Stimulated activated CD4-positive, alpha-beta T cell treated with anti-CD3 and anti-CD28 coated beads, Interleukin-12 subunit alpha, Interleukin-12 subunit beta, amount 100 ng/mL, for 48 hours (primary cell): Measurements from ENCODE around the gene U2SURP.

Experiments used
- DNase-seq, 3 donors: peaks; one replicate each; pipeline ENCODE4 v3.0.0-alpha.2; 2020; ENCODE audit warnings: low read depth in 2 of 3, low spot score in 1 of 3

Gene U2SURP

DNA sequence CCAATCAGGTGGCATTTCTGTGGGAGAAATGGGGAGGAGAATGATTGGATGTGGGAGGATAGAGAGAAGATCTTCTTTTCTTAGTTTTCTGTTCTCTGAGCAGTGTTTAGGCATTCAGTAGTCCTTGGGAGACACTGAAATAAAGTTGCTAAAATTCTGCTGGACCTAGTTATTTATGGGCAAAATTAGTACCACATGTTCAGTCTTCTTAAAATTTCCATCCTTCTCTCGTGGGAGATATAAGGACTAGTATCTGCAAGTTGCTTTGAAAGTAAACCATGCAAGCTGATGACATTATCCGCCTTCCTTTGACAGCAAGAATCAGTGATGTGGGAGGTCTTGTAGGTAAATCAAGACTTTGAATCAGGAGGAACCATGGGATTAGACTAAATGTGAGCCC is 98.3 kb downstream of the U2SURP start:
- no peak for DNase-seq

DNA sequence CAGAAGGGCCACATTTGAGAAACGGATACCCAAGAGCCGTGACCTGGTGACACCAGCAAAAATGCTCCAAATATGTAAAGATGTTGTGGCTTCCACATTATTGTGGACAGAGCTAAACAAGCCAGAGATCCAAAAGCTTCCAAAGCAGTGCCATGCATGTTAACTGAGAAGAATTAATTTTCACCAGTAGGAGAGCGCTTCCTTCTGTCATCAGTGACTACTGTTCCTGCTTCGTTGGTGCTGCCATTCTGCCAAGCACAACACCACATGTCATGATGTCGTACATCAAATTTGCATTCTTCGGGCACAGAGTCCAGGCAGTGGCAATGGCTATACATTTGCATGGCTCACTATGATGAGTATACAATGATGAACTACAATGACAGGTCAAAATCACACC is 99.1 kb downstream of the U2SURP start:
- no peak for DNase-seq

DNA sequence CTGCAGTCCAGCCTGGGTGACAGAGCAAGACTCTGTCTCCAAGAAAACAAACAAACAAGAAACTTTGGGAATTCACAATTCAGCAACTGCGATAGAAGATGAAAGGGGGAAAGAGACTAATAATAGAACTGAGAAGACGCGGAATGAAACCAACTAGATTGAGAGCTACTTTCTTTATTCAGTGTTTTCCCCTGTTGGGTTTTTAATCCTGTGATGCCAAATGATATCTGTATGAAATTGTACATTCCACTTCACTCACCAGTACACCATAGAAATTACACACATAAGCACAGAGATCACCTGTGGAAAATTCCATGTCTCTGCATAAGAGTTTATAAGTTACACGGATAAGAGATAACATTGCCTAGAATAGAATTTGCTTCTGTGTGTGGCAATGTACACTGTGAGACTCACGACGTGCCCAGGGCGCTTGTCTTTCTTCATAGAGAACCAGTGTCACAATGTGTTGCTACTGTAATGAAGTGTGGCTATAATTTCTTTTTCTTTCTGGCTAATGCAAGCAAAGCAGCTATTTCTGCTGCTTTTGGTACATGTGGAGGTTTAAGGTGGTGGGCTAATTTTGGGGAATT is 100.5 kb downstream of the U2SURP start:
- no peak for DNase-seq

GRCh38 chr3:143103652-143104051 is 102.3 kb downstream of the U2SURP start:
- DNase-seq = no peak

DNA sequence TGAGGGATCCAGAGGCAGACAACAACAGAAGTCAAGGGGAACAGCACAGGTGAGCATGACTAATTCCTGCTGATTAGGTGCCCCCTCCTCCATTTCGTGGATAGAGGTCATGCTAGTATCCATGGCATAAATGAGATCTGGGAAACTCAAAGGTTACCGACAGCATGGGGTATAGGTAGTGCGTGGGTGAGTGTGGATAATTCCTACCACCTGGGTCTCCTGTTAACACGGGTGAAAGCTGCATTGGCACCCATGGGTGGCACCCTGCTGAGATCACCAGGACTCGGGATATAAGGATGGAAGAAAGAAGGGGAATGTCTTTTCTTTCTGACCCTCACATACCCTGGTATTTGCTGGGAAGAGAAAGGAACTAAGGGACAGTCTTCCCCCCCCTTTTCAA is 103.8 kb downstream of the U2SURP start:
- no peak for DNase-seq

DNA sequence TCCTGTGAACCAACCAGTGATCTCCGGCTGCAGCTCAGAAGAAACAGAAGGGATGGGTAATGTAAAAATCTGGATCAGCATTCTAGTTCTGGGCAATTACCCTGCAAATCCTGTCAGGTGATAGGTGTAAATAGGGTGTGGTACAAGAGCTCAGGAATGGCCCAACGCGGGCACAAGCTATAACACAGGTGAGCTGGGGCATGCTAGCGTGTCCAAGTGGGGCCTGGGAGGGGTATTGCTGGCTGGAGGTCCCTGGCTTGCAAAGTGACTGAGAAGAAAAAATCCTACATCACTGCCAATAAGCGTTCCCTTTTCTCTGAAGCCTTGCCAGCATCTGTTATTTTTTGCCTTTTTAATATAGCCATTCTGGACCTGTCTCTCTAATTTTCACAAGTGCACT is 108.5 kb downstream of the U2SURP start:
- DNase-seq = no peak
